IPS-NIHi7 (cell line): ENCODE data around the gene EPHA4.
A peak's percentile ranks its signal among the peaks of the same experiment; 100 is the strongest.

Experiments used
- DNase-seq: peaks from one replicate; pipeline ENCODE4 v3.0.0; 2012; ENCODE audit warnings: mixed read lengths; ENCODE audit errors: extremely low spot score

EPHA4 gene

DNA sequence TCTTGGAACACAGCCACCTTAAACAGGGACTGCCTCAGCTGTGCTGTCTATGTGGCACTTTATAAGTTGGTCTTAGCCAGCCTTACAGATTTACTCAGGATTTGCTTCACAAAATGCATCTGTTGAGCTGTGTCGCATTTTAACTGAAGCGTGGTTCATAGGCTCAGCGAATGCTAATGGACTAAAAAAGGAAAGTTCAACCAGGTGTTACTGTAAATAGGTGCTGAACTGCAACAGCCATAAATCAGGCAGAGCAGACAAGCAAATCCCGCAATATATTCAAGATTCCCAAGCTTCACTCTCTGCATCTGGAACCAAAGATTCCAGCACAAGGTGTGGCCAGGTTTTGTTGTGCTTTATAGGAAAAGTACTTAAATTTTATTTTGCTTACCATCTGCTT, 130.0 kb downstream of the EPHA4 start:
- DNase-seq, result no peak

GRCh38 chr2:221439761-221440479, 132.2 kb downstream of the EPHA4 start:
- DNase-seq, result no peak

- DNase-seq, result no peak
Observed at GRCh38 chr2:221437056-221437455, 135.0 kb downstream of the EPHA4 start.

DNA sequence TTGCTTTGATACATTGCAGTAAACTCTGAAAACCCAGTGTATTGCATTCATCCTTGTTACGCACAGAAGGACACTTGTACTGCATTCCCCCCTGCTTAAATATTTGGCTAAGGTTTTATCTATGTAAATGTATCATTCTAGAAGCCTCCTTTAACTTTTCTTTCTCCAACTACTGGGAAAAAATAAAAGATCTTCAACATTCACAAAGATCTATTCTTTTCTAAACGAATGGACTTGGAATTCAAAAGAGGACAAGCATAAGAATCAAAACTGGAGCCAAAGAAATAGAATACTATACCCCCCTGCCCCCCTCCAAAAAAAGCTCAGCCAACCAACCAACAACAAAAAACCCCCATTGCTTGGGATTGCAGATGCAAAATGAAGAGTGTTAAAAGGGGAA, 136.9 kb downstream of the EPHA4 start:
- no peak for DNase-seq

- no peak for DNase-seq
Observed at GRCh38 chr2:221434142-221434541, 138.0 kb downstream of the EPHA4 start.

DNA sequence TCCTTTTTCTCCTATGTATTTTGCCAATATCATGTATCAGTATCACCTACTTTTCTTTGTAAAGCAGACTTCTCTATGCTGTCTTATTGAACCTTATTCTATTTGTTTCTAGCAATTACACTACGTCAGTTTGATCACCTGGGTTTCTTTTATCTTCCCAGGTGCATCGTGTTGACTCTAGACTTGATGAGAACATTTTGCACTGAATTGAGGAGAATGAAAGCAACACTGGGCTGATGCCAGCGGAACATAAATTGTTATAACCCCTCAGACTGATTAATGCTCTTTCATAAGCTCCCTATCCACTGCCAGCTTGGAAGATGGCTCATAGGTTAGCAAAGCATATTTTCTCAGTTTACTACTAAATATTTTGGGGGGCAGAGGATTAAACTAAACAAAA, 140.6 kb downstream of the EPHA4 start:
- no peak for DNase-seq

DNA sequence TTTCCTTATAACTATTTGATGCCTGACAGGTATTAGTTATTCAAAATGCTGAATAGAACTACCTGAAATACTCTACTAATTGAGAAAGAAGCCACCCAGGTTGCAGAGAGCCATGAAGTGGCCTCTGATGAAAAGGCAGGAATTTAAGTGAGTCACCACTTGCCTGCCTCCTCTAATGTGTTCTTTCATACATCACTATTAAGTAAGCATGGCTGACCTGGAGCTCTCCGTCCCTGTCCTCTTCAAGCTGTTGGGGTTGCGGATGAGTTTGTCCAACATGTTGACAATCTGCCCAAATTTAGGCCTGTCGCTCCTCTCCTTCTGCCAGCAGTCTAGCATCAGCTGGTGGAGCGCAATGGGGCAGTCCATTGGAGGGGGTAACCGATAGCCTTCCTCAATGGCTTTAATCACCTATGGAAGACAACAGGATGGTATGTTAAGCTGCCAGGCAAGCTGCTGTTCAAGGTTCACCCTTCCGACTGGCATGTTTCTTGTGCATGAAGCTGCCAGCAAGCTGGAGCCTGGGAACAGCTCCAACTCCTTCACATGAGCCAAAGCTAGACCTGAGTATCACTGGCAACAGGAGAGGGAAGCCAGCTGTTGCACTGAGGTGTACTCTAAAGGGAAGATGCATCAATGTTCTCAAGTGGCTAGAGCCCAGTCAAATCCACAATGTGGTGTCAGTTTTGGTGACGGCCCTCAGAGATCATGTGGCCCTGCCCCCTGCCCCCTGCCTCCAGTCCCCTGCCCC, 142.2 kb downstream of the EPHA4 start:
- DNase-seq, result no peak

GRCh38 chr2:221428896-221429295, 143.2 kb downstream of the EPHA4 start:
- DNase-seq, result no peak

- DNase-seq, result no peak
Observed at GRCh38 chr2:221426929-221427328, 145.2 kb downstream of the EPHA4 start.

DNA sequence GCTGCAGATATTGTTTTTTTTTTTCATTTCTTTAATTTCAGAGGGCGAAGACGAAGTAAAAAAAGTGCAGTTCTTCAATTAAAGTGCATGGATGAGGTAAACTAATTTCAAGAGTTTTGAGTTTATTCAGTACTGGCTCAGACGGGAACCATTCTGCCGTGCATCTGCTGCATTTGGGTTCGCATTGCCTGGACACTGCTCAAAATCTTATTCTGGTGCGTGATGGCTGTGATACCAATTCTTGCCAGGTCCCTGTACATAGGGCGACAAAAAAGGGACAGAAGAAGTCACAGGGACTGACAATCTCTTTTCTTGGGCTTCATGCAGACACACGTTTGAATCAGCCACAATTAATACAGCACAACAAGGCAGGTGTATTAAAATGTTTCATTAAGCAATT, 146.2 kb downstream of the EPHA4 start:
- no peak for DNase-seq

DNA sequence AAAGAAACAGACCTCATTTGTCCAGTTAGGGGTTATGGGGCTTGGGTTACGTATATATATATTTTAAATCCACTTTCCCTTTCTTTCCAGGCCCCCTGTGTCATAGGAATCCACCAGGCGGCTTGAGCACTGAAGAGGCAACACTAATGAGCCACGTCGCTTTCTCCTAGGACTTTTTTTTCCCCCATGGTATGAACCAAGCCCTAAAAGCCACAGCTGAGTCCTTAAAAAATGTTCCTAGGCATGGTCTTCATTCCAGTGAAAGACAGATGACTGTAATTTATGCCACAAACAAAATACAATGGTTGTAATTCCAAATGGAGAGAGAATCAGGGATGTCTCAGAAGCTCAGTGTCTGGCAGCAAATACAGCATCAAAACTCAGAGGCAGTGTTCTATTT, 146.8 kb downstream of the EPHA4 start:
- no peak for DNase-seq

GRCh38 chr2:221423210-221423804, 148.8 kb downstream of the EPHA4 start:
- DNase-seq, result no peak

DNA sequence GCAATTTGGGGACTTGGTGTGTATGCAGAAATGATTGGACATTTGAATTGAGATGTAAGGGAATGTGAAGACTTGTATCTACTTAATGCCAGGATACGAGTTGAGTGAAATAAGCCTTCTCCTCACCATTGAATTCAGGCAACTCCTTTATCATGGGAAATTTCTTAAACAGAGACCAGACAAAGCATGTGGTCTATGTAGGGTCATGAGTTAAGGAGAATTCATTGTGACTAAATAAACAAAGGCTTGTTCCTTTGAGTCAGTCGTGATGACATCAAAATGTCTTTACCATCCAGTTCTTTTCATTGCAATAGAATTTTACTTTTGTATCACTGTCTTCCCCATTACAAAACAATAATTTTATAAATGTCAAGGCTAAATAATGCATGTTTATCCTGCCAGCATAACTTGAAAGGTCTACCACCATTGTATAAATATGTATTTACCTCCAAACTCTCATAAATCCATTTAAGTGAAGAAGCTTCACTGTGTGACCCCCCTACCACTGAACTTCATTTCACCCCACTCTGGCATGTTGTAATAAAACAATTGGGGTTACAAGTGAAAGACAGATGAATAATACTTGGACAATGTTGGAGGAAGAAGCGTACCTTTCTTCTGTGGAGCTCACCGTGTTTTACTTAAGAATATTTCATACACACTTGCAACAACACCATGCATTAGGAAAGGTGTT, 149.4 kb downstream of the EPHA4 start:
- DNase-seq, result no peak

DNA sequence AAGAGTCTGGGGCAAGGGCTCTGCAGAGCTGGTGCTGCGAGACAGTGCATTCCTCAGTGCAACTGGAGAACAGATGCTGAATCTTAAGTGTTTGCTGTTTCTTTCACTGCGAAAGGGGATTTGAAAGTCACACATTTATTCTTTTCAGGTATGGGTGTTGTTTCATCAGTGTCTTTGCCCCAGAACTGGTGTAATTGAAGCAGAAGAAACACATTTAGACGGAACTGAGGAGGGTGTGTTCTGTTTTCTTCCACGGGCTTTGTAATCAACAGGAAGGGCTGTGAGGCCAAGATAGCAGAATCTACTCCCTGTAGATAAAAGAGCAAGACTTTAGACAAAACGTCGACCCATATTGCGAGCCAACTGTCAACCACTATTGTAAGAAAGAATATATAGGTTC, 151.9 kb downstream of the EPHA4 start:
- DNase-seq, result no peak

GRCh38 chr2:221415789-221416188, 156.3 kb downstream of the EPHA4 start:
- no peak for DNase-seq

DNA sequence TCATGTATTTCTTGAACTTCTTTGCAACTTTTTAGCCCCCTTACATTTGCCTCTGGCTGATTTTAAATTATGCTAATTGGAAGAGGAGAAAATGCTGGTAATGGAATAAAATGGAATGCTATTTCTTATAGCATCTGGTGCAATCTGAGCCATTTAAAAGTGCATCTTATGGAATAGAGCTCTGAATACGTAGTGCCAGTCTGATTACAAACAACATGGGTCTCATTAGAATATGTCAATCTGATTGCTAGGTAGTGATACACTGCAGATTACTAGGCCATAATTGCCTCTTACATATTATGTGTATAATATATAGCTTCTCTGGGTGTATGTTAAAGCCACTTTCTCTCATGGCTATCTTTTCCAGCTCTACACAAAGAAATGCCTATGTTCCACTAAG, 159.1 kb downstream of the EPHA4 start:
- DNase-seq, result no peak

DNA sequence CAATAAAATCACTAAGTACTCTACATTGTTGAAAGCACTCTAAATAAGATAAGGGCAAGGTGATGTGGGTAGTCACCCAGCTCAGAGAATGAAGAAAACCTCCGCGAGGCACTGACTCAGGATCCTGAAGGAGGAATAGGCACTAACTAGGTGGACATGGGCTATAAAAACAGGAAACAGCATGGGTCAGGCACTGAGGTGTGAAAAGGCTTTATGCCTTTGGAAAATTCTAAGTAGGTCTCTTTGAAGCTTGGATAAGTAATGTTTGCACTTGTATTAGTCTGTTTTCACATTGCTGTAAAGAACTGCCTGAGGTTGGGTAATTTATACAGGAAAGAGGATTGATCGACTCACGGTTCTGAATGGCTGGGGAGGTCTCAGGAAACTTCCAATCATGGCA, 161.6 kb downstream of the EPHA4 start:
- DNase-seq, result no peak

DNA sequence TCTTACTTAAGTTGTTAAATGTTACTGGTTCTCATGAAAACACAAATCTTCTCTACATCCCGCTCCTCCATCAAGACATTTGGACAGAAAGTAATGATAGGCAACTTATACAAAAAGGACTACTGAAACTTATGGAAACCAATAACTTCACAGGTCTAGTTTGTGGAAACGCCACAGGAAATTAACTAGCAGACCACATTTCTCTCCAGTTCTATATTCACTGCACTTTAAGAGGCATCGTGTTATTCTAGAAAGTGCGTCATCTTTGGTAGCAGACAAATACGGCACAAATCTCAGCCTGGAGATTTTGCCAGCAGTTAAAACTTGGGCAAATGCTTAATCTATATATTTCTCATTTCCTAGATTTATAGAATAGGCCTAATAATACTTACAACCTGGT, 164.3 kb downstream of the EPHA4 start:
- no peak for DNase-seq

- no peak for DNase-seq
Observed at GRCh38 chr2:221405521-221405920, 166.6 kb downstream of the EPHA4 start.

GRCh38 chr2:221402072-221402471, 170.0 kb downstream of the EPHA4 start:
- DNase-seq, result peak; percentile 20

DNA sequence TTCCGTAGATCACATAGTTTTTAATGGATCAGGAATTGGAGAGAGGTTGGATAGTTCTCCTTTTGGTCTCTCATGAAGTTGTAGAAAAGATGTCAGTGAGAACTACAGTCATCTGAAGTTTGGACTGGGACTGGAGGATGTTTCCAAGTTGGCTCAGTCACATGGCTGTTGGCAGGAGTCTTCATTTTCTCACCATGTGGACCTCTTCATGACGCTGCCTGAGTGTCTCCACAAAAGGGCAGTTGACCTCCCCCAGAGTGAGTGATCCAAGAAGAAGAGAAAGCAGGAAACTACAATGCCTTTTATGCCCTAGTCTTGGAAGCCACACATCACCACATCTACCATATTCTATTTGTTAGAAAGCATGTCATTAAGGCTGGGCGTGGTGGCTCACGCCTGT, 171.7 kb downstream of the EPHA4 start:
- DNase-seq, result no peak

- peak; percentile 27 for DNase-seq
Observed at GRCh38 chr2:221399183-221399582, 172.9 kb downstream of the EPHA4 start.
